Fibroblast of lung (primary cell): Measurements from ENCODE around the gene ALG3. TPM values are rescaled to one million over a fixed set of nuclear protein-coding genes. Genes with fewer than 3 reads are reported as not detected.
A peak's percentile ranks its signal among the peaks of the same experiment; 100 is the strongest.

ENCODE experiments used
- DNase-seq, 2 donors: peaks; one replicate each; pipeline versions ENCODE4 v3.0.0 to v3.0.0-alpha.2; 2010; ENCODE audit warnings: low read depth in 2 of 2
- H2AFZ ChIP-seq: 2 replicates; pipeline ENCODE4 v1.5.1; 2012; ENCODE audit warnings: low read length, control low read depth, inconsistent platforms
- H3K27ac ChIP-seq: 2 replicates; pipeline ENCODE4 v1.5.1; 2011; ENCODE audit warnings: low read length, control low read depth; ENCODE audit not compliant: insufficient read depth
- H3K27me3 ChIP-seq: 2 replicates; pipeline ENCODE4 v1.5.1; 2011; ENCODE audit warnings: mild to moderate bottlenecking, low read length; ENCODE audit not compliant: control insufficient read depth, insufficient read depth
- H3K36me3 ChIP-seq: 2 replicates; pipeline ENCODE4 v1.5.1; 2011; ENCODE audit warnings: low read length; ENCODE audit not compliant: control insufficient read depth, insufficient read depth
- H3K4me1 ChIP-seq: 2 replicates; pipeline ENCODE4 v1.5.1; 2011; ENCODE audit warnings: low read length; ENCODE audit not compliant: control insufficient read depth, insufficient read depth; ENCODE audit errors: extremely low read depth
- H3K4me2 ChIP-seq: 2 replicates; pipeline ENCODE4 v1.5.1; 2011; ENCODE audit warnings: low read length, control low read depth; ENCODE audit not compliant: insufficient read depth; ENCODE audit errors: extremely low read depth
- H3K4me3 ChIP-seq, 4 experiments: fragments of 200-600 bp in 1 of 4; sonication (generic) in 1 of 4; replicated peaks in 1 of 4; 2 replicates each; pipeline ENCODE4 v1.5.1; 2011 to 2016; ENCODE audit warnings: low read length in 4 of 4, low read depth in 3 of 4, mild to moderate bottlenecking in 3 of 4, control low read depth in 2 of 4, inconsistent platforms in 1 of 4, mixed read lengths in 1 of 4; ENCODE audit not compliant: insufficient read depth in 1 of 4; ENCODE audit errors: control extremely low read depth in 1 of 4
- H3K79me2 ChIP-seq: 2 replicates; pipeline ENCODE4 v1.5.1; 2012; ENCODE audit warnings: mild to moderate bottlenecking, low read length, inconsistent platforms; ENCODE audit not compliant: control insufficient read depth, insufficient read depth
- H3K9ac ChIP-seq: 2 replicates; pipeline ENCODE4 v1.5.1; 2011; ENCODE audit warnings: mild to moderate bottlenecking, low read length, control low read depth; ENCODE audit not compliant: insufficient read depth
- H3K9me3 ChIP-seq: 2 replicates; pipeline ENCODE4 v1.5.1; 2012; ENCODE audit warnings: low read depth, low read length; ENCODE audit not compliant: control insufficient read depth, insufficient read depth
- H4K20me1 ChIP-seq: 2 replicates; pipeline ENCODE4 v1.5.1; 2011; ENCODE audit warnings: low read length; ENCODE audit not compliant: control insufficient read depth, insufficient read depth; ENCODE audit errors: extremely low read depth
- EZH2 ChIP-seq: IDR thresholded peaks from 2 replicates; pipeline ENCODE4 v1.5.1; 2012; ENCODE audit warnings: low read length, control low read depth, mild to moderate bottlenecking; ENCODE audit errors: missing control alignments
- polyA plus RNA-seq, 2 donors: library from polyadenylated mRNA; depleted of rRNA in 1 of 2; stranded (reverse) in 1 of 2; unstranded in 1 of 2; fragments of >200 nt; gene quantifications; 2 replicates each; pipeline ENCODE4 v1.2.1, GENCODE V29; 2011 to 2012; ENCODE audit warnings: missing spikeins in 1 of 2
- total RNA-seq: library from RNA; depleted of rRNA; stranded (reverse); fragments of >200 nt; gene quantifications from 2 replicates; pipeline ENCODE4 v1.2.1, GENCODE V29; 2014
- TF ChIP-seq, protein P1 (sequence below), 2 donors: IDR thresholded peaks in 1 of 2; conservative IDR thresholded peaks in 1 of 2; 1 replicate in 1 of 2; 2 replicates in 1 of 2; pipeline ENCODE4 v1.5.1; 2011 to 2012; ENCODE audit warnings: low read length in 2 of 2, control low read depth in 1 of 2, inconsistent platforms in 1 of 2, low read depth in 1 of 2, mild to moderate bottlenecking in 1 of 2

ALG3 gene
- total and polyA plus RNA-seq, 2 donors (not counting 1 experiment from before 2014, with no cell fraction given) = 21.6 to 27.2 TPM

DNA sequence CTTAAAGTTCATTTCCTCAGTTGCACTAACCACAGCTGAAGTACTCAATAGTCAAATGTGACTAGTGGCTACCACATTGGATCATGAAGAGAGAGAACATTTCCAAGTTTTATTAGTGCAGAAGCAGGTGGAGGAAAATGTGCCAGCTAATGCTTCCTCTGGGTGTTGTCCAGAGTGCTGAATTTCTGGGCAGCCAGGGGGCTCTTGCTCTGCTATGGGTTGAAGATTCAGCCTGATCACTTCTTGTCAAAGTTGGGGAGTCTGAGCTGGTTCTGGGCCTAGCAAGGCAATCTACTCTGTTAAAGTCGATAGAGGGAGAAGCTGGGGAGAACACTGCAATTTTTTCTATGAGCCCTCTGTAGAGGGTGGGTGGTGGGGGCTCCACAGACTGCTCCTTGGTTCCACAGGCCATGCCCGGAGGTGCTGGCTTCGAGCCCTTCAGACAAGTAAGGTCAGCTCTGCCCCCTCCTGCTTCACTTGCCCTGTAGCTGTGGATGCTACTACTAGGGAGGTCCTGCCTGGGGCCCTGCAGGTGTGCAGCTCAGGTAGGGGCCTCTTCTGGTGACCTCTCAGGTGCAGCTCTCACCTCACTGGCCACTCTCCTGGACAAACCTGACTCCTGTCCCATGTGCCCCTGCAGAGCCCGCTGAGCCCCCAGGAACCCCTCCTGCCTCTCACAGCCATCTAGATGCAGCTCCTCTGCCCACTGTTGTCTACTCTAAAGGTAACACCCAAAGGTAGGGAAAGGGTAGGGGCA is 8.2 kb downstream of the ALG3 start:
- TF ChIP-seq, protein P1, sequence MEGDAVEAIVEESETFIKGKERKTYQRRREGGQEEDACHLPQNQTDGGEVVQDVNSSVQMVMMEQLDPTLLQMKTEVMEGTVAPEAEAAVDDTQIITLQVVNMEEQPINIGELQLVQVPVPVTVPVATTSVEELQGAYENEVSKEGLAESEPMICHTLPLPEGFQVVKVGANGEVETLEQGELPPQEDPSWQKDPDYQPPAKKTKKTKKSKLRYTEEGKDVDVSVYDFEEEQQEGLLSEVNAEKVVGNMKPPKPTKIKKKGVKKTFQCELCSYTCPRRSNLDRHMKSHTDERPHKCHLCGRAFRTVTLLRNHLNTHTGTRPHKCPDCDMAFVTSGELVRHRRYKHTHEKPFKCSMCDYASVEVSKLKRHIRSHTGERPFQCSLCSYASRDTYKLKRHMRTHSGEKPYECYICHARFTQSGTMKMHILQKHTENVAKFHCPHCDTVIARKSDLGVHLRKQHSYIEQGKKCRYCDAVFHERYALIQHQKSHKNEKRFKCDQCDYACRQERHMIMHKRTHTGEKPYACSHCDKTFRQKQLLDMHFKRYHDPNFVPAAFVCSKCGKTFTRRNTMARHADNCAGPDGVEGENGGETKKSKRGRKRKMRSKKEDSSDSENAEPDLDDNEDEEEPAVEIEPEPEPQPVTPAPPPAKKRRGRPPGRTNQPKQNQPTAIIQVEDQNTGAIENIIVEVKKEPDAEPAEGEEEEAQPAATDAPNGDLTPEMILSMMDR (conservative IDR thresholded peaks at IDR 0.05 in 1 of 2, IDR thresholded peaks at IDR 0.05 in 1 of 2; ENCODE audit: low read depth in 1 of 2, low read length in 2 of 2) = no peak
- TF ChIP-seq EZH2 = no peak
- Histone ChIP-seq H2AFZ (no peak overlapping the region), H3K9ac (no peak overlapping the region), H3K27me3 (no peaks in the 10 kb centered on the region), H3K27ac (no peak overlapping the region), H3K4me1 (no peaks in the 10 kb centered on the region), H3K4me3 (no peak overlapping the region), H3K9me3 (no peaks in the 10 kb centered on the region), H3K36me3 (peaks cover 11% of the 10 kb centered on the region), H3K4me2 (no peak overlapping the region), H4K20me1 (no peaks in the 10 kb centered on the region), H3K79me2 (no peaks in the 10 kb centered on the region)
- DNase-seq = peak; percentile 33 to 35

DNA sequence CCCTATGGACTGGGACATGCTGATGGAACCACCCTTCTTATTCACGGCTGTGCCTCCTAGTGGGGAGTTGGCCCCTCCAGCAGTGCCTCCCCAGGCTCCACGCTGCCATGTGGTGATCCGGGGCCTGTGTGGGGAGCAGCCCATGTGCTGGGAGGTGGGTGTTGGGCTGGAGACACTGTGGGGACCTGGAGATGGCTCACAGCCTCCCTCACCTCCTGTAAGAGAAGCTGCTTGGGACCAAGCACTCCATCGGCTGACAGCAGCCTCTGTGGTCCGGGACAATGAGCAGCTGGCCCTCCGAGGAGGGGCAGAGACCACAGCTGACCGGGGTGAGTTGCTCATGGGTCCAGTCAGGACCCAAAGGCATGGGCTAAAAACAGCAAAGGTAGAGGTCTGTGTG is 9.1 kb downstream of the ALG3 start:
- Histone ChIP-seq H4K20me1 (no peaks in the 10 kb centered on the region), H3K4me3 (no peak overlapping the region), H3K79me2 (no peaks in the 10 kb centered on the region), H2AFZ (no peak overlapping the region), H3K27me3 (no peaks in the 10 kb centered on the region), H3K36me3 (peaks cover 7% of the 10 kb centered on the region), H3K9me3 (no peaks in the 10 kb centered on the region), H3K4me1 (no peaks in the 10 kb centered on the region), H3K4me2 (no peak overlapping the region), H3K9ac (no peak overlapping the region), H3K27ac (no peak overlapping the region)
- DNase-seq = no peak
- TF ChIP-seq, protein P1 (conservative IDR thresholded peaks at IDR 0.05 in 1 of 2, IDR thresholded peaks at IDR 0.05 in 1 of 2; ENCODE audit: low read depth in 1 of 2, low read length in 2 of 2) = no peak
- TF ChIP-seq EZH2 = no peak

- no peak for DNase-seq
- no peak for TF ChIP-seq EZH2
- TF ChIP-seq, protein P1 (conservative IDR thresholded peaks at IDR 0.05 in 1 of 2, IDR thresholded peaks at IDR 0.05 in 1 of 2; ENCODE audit: low read depth in 1 of 2, low read length in 2 of 2) = no peak
Measured at GRCh38 chr3:184239221-184239620, 9.5 kb downstream of the ALG3 start.

More at GRCh38 chr3:184239221-184239620, 9.5 kb downstream of the ALG3 start:
- H3K27ac ChIP-seq = no peak overlapping the region
- no peaks in the 10 kb centered on the region for H4K20me1 ChIP-seq
- H3K36me3 ChIP-seq = peaks cover 5% of the 10 kb centered on the region
- no peak overlapping the region for H3K4me3 ChIP-seq
- peaks cover under 1% of the 10 kb centered on the region for H3K4me1 ChIP-seq
- no peak overlapping the region for H2AFZ ChIP-seq
- no peaks in the 10 kb centered on the region for H3K9me3 ChIP-seq
- no peak overlapping the region for H3K9ac ChIP-seq
- no peak overlapping the region for H3K4me2 ChIP-seq
- no peaks in the 10 kb centered on the region for H3K79me2 ChIP-seq
- H3K27me3 ChIP-seq = no peaks in the 10 kb centered on the region
